HAP-1 (cell line): ENCODE data around the gene SLX1A.
"Not testable (repeated sequence)": the region's sequence is repeated elsewhere in the genome, so short reads cannot be mapped to it uniquely, and the experiment has no call there.

Experiments used
- DNase-seq, 2 experiments: peaks; one replicate each; pipeline ENCODE4 v3.0.0-alpha.2; 2016 to 2020; ENCODE audit warnings: low spot score in 2 of 2
- H3K27me3 ChIP-seq: fragments of 250-450 bp; sonication (Bioruptor Pico); 2 replicates; pipeline ENCODE4 v1.5.1; 2020; ENCODE audit warnings: low read depth, mild to moderate bottlenecking, moderate library complexity
- H3K36me3 ChIP-seq: fragments of 250-450 bp; sonication (Bioruptor Pico); replicated peaks from 2 replicates; pipeline ENCODE4 v1.5.1; 2020; ENCODE audit warnings: mild to moderate bottlenecking
- H3K4me1 ChIP-seq: fragments of 250-450 bp; sonication (Bioruptor Pico); 2 replicates; pipeline ENCODE4 v1.5.1; 2020; ENCODE audit warnings: mild to moderate bottlenecking
- H3K4me3 ChIP-seq: fragments of 250-450 bp; sonication (Bioruptor Pico); 2 replicates; pipeline ENCODE4 v1.5.1; 2020; ENCODE audit warnings: mild to moderate bottlenecking, moderate library complexity
- H3K9me3 ChIP-seq: fragments of 250-450 bp; sonication (Bioruptor Pico); 2 replicates; pipeline ENCODE4 v1.5.1; 2020; ENCODE audit warnings: mild to moderate bottlenecking, moderate library complexity
- in situ Hi-C: fragments of 300-500 bp; cut with MboI; formaldehyde crosslinking; loops from 3 replicates; pipeline ENCODE4 v1.14.3; 2020; ENCODE audit warnings: low sequenced_read_pairs, inconsistent platforms, mixed read lengths

SLX1A gene

GRCh38 chr16:30193615-30194014 lies at the start of gene SLX1A, which contains the start of gene BOLA2B:
Gene SLX1A (plus strand): TSS chr16:30193875. CDS start chr16:30194085, 210 bp downstream.
Gene BOLA2B (minus strand): TSS chr16:30193666. CDS start chr16:30193595, 71 bp downstream.
- in situ Hi-C loops, H3K4me3 ChIP-seq, DNase-seq: not testable (repeated sequence)

GRCh38 chr16:30144017-30144416 lies 49.7 kb upstream of the SLX1A start:
- H3K9me3 ChIP-seq = peaks cover 6% of the 10 kb centered on the region; the same call in 1 of the 2 replicates
- no peak for DNase-seq
- no peak overlapping the region for H3K4me3 ChIP-seq
- no peaks in the 10 kb centered on the region for H3K27me3 ChIP-seq
- in situ Hi-C loops = no loop called here
- no peaks in the 10 kb centered on the region for H3K36me3 ChIP-seq
- no peaks in the 10 kb centered on the region for H3K4me1 ChIP-seq

More at GRCh38 chr16:30193615-30194014, at the start of gene SLX1A, which contains the start of gene BOLA2B:
- H3K9me3 ChIP-seq, H3K36me3 ChIP-seq, H3K4me1 ChIP-seq, H3K27me3 ChIP-seq: not testable (repeated sequence)

- in situ Hi-C loops = no loop called here
Measured at GRCh38 chr16:30144917-30145316, 48.8 kb upstream of the SLX1A start.

GRCh38 chr16:30145657-30146056 lies 48.0 kb upstream of the SLX1A start:
- DNase-seq = no peak
- no peaks in the 10 kb centered on the region for H3K36me3 ChIP-seq
- no peaks in the 10 kb centered on the region for H3K4me1 ChIP-seq
- H3K4me3 ChIP-seq = no peak overlapping the region
- no peaks in the 10 kb centered on the region for H3K27me3 ChIP-seq
- peaks cover 16% of the 10 kb centered on the region for H3K9me3 ChIP-seq
- in situ Hi-C loops = no loop called here

More at GRCh38 chr16:30144917-30145316, 48.8 kb upstream of the SLX1A start:
- no peak for DNase-seq
- Histone ChIP-seq H3K27me3 (no peaks in the 10 kb centered on the region), H3K4me1 (no peaks in the 10 kb centered on the region), H3K9me3 (peaks cover 15% of the 10 kb centered on the region), H3K36me3 (no peaks in the 10 kb centered on the region), H3K4me3 (no peak overlapping the region)

- no peak overlapping the region for H3K4me3 ChIP-seq
- in situ Hi-C loops = no loop called here
- H3K9me3 ChIP-seq = peaks cover 16% of the 10 kb centered on the region
- no peak for DNase-seq
- no peaks in the 10 kb centered on the region for H3K4me1 ChIP-seq
- H3K27me3 ChIP-seq = no peaks in the 10 kb centered on the region
- no peaks in the 10 kb centered on the region for H3K36me3 ChIP-seq
Measured at GRCh38 chr16:30147843-30148510, 45.7 kb upstream of the SLX1A start.

GRCh38 chr16:30149250-30149930 lies 44.3 kb upstream of the SLX1A start:
- in situ Hi-C loops = no loop called here
- Histone ChIP-seq H3K27me3 (no peaks in the 10 kb centered on the region), H3K9me3 (peaks cover 16% of the 10 kb centered on the region), H3K4me1 (no peaks in the 10 kb centered on the region), H3K36me3 (no peaks in the 10 kb centered on the region), H3K4me3 (no peak overlapping the region)
- DNase-seq = no peak

GRCh38 chr16:30151091-30151490 lies 42.6 kb upstream of the SLX1A start:
- in situ Hi-C loops = no loop called here

GRCh38 chr16:30152517-30152916 lies 41.2 kb upstream of the SLX1A start:
- in situ Hi-C loops = no loop called here
- no peaks in the 10 kb centered on the region for H3K27me3 ChIP-seq
- no peak for DNase-seq
- no peak overlapping the region for H3K4me3 ChIP-seq
- peaks cover 16% of the 10 kb centered on the region for H3K9me3 ChIP-seq
- no peaks in the 10 kb centered on the region for H3K4me1 ChIP-seq
- H3K36me3 ChIP-seq = no peaks in the 10 kb centered on the region

More at GRCh38 chr16:30151091-30151490, 42.6 kb upstream of the SLX1A start:
- H3K4me3 ChIP-seq = no peak overlapping the region
- no peak for DNase-seq
- H3K36me3 ChIP-seq = no peaks in the 10 kb centered on the region
- H3K27me3 ChIP-seq = no peaks in the 10 kb centered on the region
- no peaks in the 10 kb centered on the region for H3K4me1 ChIP-seq
- peaks cover 16% of the 10 kb centered on the region for H3K9me3 ChIP-seq

- no peaks in the 10 kb centered on the region for H3K36me3 ChIP-seq
- no peaks in the 10 kb centered on the region for H3K4me1 ChIP-seq
- in situ Hi-C loops = no loop called here
- DNase-seq = no peak
- no peak overlapping the region for H3K4me3 ChIP-seq
- no peaks in the 10 kb centered on the region for H3K9me3 ChIP-seq
- H3K27me3 ChIP-seq = no peaks in the 10 kb centered on the region
Measured at GRCh38 chr16:30155188-30155587, 38.5 kb upstream of the SLX1A start.

- in situ Hi-C loops = no loop called here
- Histone ChIP-seq H3K4me3 (no peak overlapping the region), H3K27me3 (no peaks in the 10 kb centered on the region), H3K36me3 (no peaks in the 10 kb centered on the region), H3K9me3 (no peaks in the 10 kb centered on the region), H3K4me1 (no peaks in the 10 kb centered on the region)
- DNase-seq = no peak
Measured at GRCh38 chr16:30157214-30157613, 36.5 kb upstream of the SLX1A start.

GRCh38 chr16:30163538-30163937 lies 30.1 kb upstream of the SLX1A start:
- H3K36me3 ChIP-seq = no peaks in the 10 kb centered on the region
- in situ Hi-C loops = no loop called here
- no peak for DNase-seq
- no peaks in the 10 kb centered on the region for H3K27me3 ChIP-seq
- no peak overlapping the region for H3K4me3 ChIP-seq
- H3K9me3 ChIP-seq = no peaks in the 10 kb centered on the region
- H3K4me1 ChIP-seq = no peaks in the 10 kb centered on the region

GRCh38 chr16:30166202-30166902 lies 27.3 kb upstream of the SLX1A start:
- Histone ChIP-seq H3K27me3 (no peaks in the 10 kb centered on the region), H3K9me3 (no peaks in the 10 kb centered on the region), H3K4me1 (no peaks in the 10 kb centered on the region), H3K36me3 (no peaks in the 10 kb centered on the region), H3K4me3 (no peak overlapping the region)
- in situ Hi-C loops = no loop called here
- DNase-seq = no peak

- DNase-seq, H3K4me3 ChIP-seq, H3K36me3 ChIP-seq, H3K27me3 ChIP-seq, H3K4me1 ChIP-seq, in situ Hi-C loops, H3K9me3 ChIP-seq: not testable (repeated sequence)
Measured at GRCh38 chr16:30168746-30169145, 24.9 kb upstream of the SLX1A start.

GRCh38 chr16:30169416-30169815 lies 24.3 kb upstream of the SLX1A start:
- H3K27me3 ChIP-seq, H3K9me3 ChIP-seq, H3K4me1 ChIP-seq, H3K36me3 ChIP-seq, in situ Hi-C loops, DNase-seq, H3K4me3 ChIP-seq: not testable (repeated sequence)
